Tibial nerve (tissue), 4 donors: ENCODE results near the gene C2CD5. TPM values are rescaled to one million over a fixed set of nuclear protein-coding genes. Genes with fewer than 3 reads are reported as not detected.

Experiments used
- DNase-seq, 2 donors: peaks; one replicate each; pipeline ENCODE4 v3.0.0-alpha.2; 2019; ENCODE audit warnings: low spot score in 2 of 2
- H3K27ac ChIP-seq, 4 donors: fragments of 200-600 bp; sonication (generic) in 3 of 4; one replicate each; pipeline ENCODE4 v1.5.1; 2017 to 2019; ENCODE audit warnings: mild to moderate bottlenecking in 1 of 4
- H3K27me3 ChIP-seq, 2 donors: fragments of 200-600 bp; sonication (generic) in 1 of 2; one replicate each; pipeline versions ENCODE4 v1.5.1 to v1.6.0; 2017 to 2019
- H3K36me3 ChIP-seq, 3 donors: fragments of 200-600 bp; sonication (generic); one replicate each; pipeline ENCODE4 v1.5.1; 2018 to 2019
- H3K4me1 ChIP-seq, 4 donors: fragments of 200-600 bp; sonication (generic) in 3 of 4; one replicate each; pipeline ENCODE4 v1.5.1; 2017 to 2019
- H3K4me3 ChIP-seq, 4 donors: fragments of 200-600 bp; sonication (generic) in 3 of 4; one replicate each; pipeline ENCODE4 v1.5.1; 2017 to 2019; ENCODE audit warnings: mild to moderate bottlenecking in 1 of 4, moderate library complexity in 1 of 4
- H3K9me3 ChIP-seq, 4 donors: fragments of 200-600 bp; sonication (generic) in 3 of 4; one replicate each; pipeline ENCODE4 v1.5.1; 2017 to 2019
- EP300 ChIP-seq, 2 donors: sonication (generic); formaldehyde crosslinking; IDR thresholded peaks; one replicate each; pipeline ENCODE4 v1.6.1; 2017; ENCODE audit warnings: antibody characterized with exemption in 2 of 2, mild to moderate bottlenecking in 1 of 2
- POLR2A ChIP-seq, 2 donors: fragments of 450-650 bp; IDR thresholded peaks; one replicate each; pipeline ENCODE4 v1.6.1; 2017; ENCODE audit warnings: antibody characterized with exemption in 2 of 2, mild to moderate bottlenecking in 2 of 2, moderate library complexity in 2 of 2
- WGBS, 2 donors: methylation state at CpG; one replicate each; pipeline ENCODE4 v1.1.5; 2018; 5-methylcytosine and 5-hydroxymethylcytosine counted together
- total RNA-seq, 4 donors: library from RNA; depleted of rRNA; stranded (reverse); fragments of >200 nt; gene quantifications; one replicate each; pipeline ENCODE4 v1.1.0, GENCODE V29; 2016
- TF ChIP-seq, protein P1 (sequence below), 5 experiments: fragments of 200-600 bp in 3 of 5; fragments of 450-650 bp in 2 of 5; sonication (generic) in 3 of 5; IDR thresholded peaks; one replicate each; pipeline ENCODE4 v1.5.1; 2016 to 2019; ENCODE audit warnings: antibody characterized with exemption in 5 of 5, mild to moderate bottlenecking in 3 of 5, moderate library complexity in 2 of 5

Gene C2CD5
- total RNA-seq, 4 donors from 2014 or later, result 49.2 to 63.8 (median 52.5) TPM

DNA sequence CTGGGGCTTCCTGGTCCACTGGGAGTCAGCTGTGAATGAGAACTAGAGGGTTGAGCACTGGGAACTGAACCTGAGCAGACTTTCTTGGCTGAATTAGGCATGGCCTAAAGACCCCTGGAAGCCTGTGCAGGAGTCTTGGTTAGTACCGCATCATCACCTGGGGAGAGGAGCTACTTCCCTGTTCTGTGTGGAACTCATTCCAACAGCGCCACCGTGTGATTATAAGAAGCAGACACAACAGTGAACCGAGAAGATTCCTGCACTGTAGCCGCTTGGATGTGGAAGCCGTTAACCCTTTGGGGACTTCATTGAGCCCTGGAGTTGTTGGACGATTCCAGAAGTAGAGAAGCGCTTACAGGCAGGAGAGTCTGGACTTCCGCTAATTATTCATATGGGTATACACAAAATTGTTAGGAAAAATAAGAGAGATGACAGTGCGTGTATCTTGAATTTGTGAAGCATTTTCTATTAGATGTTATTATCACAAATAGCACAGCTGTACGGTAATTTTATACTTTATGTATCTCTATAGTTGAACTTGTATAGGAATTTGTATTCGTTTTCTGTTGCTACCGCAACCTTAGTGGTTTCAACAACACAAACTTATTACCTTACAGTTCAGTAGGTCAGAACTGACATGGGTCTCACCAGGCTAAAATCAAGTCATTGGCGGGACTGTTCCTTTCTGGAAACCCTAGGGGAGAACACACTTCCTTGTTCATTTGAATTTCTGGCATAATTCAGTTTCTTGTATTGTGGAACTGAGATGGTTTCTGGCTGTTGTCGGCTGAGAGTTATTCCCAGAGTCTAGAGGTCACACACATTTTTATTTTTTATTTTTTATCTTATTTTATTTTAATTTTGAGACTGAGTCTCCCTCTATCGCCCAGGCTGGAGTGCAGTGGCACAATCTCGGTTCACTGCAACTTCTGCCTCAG, 100.7 kb downstream of the C2CD5 start:
- WGBS, 2 donors, result 28 to 30% methylated on average over 17 of the region's 17 CpGs

DNA sequence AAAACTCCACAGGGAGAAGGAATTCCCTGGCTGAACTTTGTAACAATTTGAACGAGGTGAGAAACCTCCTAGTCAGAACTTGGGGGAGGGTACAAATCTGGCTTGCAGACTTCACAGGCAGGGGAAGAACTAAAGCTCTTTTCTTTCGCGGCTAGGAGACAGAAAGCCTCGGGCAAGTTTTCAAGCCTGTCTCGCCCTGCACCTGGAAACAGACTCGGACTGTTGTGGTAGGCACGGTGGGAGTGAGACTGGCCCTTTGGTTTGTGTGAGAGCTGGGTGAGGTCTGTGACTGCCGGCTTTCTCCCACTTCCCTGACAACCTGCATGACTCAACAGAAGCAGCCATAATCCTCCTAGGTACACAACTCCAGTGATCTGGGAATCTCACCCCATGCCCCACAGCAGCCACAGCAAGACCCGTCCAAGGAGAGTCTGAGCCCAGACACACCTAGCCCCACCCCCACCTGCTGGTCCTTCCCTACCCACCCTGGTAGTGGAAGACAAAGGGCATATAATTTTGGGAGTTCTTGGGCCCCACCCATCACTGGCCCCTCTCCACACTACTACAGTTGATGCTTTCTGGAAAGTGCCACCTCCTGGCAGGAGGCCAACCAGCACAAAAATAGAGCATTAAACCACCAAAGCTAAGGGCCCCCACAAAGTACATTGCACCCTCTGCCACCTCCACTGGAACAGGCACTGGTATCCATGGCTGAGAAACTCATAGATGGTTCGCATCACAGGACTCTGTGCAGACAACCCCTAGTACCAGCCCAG, 107.1 kb downstream of the C2CD5 start:
- TF ChIP-seq POLR2A (IDR thresholded peaks at IDR 0.05), result no peak
- no peak for DNase-seq
- H3K4me3 ChIP-seq, result no peak overlapping the region
- H3K27ac ChIP-seq, result no peak overlapping the region
- H3K4me1 ChIP-seq, result no peaks in the 10 kb centered on the region
- 30 to 44% methylated on average over 9 to 10 of the region's 10 CpGs for WGBS, 2 donors
- H3K36me3 ChIP-seq, result no peaks in the 10 kb centered on the region
- H3K9me3 ChIP-seq, result no peaks in the 10 kb centered on the region
- no peaks in the 10 kb centered on the region for H3K27me3 ChIP-seq

More for the DNA sequence above, 100.7 kb downstream of the C2CD5 start:
- TF ChIP-seq, protein P1, sequence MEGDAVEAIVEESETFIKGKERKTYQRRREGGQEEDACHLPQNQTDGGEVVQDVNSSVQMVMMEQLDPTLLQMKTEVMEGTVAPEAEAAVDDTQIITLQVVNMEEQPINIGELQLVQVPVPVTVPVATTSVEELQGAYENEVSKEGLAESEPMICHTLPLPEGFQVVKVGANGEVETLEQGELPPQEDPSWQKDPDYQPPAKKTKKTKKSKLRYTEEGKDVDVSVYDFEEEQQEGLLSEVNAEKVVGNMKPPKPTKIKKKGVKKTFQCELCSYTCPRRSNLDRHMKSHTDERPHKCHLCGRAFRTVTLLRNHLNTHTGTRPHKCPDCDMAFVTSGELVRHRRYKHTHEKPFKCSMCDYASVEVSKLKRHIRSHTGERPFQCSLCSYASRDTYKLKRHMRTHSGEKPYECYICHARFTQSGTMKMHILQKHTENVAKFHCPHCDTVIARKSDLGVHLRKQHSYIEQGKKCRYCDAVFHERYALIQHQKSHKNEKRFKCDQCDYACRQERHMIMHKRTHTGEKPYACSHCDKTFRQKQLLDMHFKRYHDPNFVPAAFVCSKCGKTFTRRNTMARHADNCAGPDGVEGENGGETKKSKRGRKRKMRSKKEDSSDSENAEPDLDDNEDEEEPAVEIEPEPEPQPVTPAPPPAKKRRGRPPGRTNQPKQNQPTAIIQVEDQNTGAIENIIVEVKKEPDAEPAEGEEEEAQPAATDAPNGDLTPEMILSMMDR (IDR thresholded peaks at IDR 0.05), result peak; percentile 56 to 68 (median 61)
- TF ChIP-seq EP300 (IDR thresholded peaks at IDR 0.05), result no peak
- no peak for TF ChIP-seq POLR2A (IDR thresholded peaks at IDR 0.05)
- no peak overlapping the region for H3K27ac ChIP-seq
- peak in 1 of 2 donors; percentile 64 for DNase-seq
- H3K4me3 ChIP-seq, result no peak overlapping the region
- H3K9me3 ChIP-seq, result no peaks in the 10 kb centered on the region
- H3K36me3 ChIP-seq, result no peaks in the 10 kb centered on the region
- H3K27me3 ChIP-seq, result no peaks in the 10 kb centered on the region
- no peaks in the 10 kb centered on the region for H3K4me1 ChIP-seq

DNA sequence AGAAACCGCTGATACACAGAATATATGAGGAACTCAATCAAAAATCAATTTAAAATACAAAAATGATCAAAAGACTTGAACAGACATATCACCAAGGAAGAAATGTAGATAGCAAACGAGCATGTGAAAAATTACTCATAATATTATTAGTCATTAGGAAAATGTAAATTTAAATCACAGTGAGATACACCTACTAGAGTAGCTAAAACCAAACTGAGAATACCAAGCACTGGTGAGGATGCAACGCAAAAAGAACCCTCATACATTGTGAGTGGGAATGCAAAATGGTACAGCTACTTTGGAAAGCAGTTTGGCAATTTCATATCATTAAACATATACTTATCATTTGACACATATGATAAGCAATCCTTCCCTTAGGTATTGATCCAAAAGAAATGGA, 108.8 kb downstream of the C2CD5 start:
- Histone ChIP-seq H3K27ac (no peak overlapping the region), H3K36me3 (no peaks in the 10 kb centered on the region), H3K9me3 (no peaks in the 10 kb centered on the region), H3K4me3 (no peak overlapping the region), H3K27me3 (no peaks in the 10 kb centered on the region), H3K4me1 (no peaks in the 10 kb centered on the region)
- TF ChIP-seq, protein P1 (IDR thresholded peaks at IDR 0.05), result no peak
- TF ChIP-seq POLR2A (IDR thresholded peaks at IDR 0.05), result no peak
- TF ChIP-seq EP300 (IDR thresholded peaks at IDR 0.05), result no peak
- WGBS, 2 donors, result 81 to 89% methylated on average over 3 of the region's 3 CpGs
- DNase-seq, result no peak

DNA sequence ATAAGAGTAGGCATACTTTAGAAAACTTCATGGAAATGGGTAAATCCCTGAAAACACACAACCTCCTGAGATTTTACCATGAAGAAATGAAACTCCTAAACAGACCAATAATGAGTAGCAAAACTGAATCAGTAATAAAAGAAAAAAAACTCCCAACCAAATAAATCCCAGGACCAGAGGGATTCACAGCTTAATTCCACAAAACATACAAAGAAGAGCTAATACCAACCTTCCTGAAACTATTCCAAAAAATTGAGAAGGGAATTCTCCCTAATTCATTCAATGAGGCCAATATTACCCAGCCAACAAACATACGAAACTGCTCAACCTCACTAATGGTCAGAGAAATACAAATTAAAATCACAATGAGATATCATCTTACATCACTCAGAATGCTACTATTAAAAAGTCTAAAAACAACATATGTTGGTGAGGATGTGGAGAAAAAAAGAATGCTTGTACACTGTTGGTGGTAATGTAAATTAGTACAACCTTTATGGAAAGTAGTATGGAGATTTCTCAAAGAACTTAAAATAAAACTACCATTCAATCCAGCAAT, 112.6 kb downstream of the C2CD5 start:
- Histone ChIP-seq H3K4me3 (no peak overlapping the region), H3K36me3 (no peaks in the 10 kb centered on the region), H3K27me3 (no peaks in the 10 kb centered on the region), H3K4me1 (no peaks in the 10 kb centered on the region), H3K9me3 (no peaks in the 10 kb centered on the region), H3K27ac (no peak overlapping the region)
- no peak for TF ChIP-seq POLR2A (IDR thresholded peaks at IDR 0.05)
- TF ChIP-seq, protein P1 (IDR thresholded peaks at IDR 0.05), result no peak
- no peak for TF ChIP-seq EP300 (IDR thresholded peaks at IDR 0.05)
- no peak for DNase-seq
- WGBS, 2 donors, result 38 to 76% methylated on average over 1 of the region's 1 CpG

DNA sequence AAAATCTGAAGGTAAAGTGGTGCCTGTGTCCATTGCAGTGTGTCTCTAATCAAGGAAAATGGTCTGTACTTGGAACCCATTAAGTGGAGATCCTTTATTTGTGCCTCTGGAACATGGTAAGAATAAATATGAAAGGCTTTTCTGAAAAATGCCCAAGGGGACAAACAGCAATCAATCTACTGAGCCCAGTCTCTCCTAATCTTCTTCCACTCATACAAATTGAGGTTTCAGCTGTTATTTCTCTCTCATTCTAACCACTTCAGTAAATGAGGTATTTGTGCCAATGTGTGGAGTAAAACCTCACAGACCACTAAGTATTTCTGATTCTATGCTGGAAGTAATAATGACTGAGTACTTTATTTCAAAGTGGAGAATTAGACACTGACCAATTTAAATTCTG, 127.5 kb downstream of the C2CD5 start:
- TF ChIP-seq POLR2A (IDR thresholded peaks at IDR 0.05) (no peak), EP300 (IDR thresholded peaks at IDR 0.05) (no peak)
- TF ChIP-seq, protein P1 (IDR thresholded peaks at IDR 0.05), result no peak
- Histone ChIP-seq H3K9me3 (no peaks in the 10 kb centered on the region), H3K4me3 (no peak overlapping the region), H3K27me3 (no peaks in the 10 kb centered on the region), H3K27ac (no peak overlapping the region), H3K36me3 (no peaks in the 10 kb centered on the region), H3K4me1 (peaks cover 0 to 14% (median 0%) of the 10 kb centered on the region in 4 donors)
- DNase-seq, result no peak
